HL-60 (cell line): ENCODE results near the gene EREG.
"Not testable (repeated sequence)": the region's sequence is repeated elsewhere in the genome, so short reads cannot be mapped to it uniquely, and the experiment has no call there.

ENCODE experiments used
- GABPA ChIP-seq: IDR thresholded peaks from 2 replicates; pipeline ENCODE4 v1.6.1; 2012; ENCODE audit warnings: low read depth
- POLR2AphosphoS5 ChIP-seq: IDR thresholded peaks from 2 replicates; pipeline ENCODE4 v1.6.1; 2012; ENCODE audit warnings: low read depth
- SPI1 ChIP-seq: IDR thresholded peaks from 2 replicates; pipeline ENCODE4 v1.6.1; 2012; ENCODE audit warnings: low read depth, mild to moderate bottlenecking, borderline replicate concordance
- TF ChIP-seq, protein P1 (sequence below): IDR thresholded peaks from one replicate; pipeline ENCODE4 v1.5.1; 2011; ENCODE audit warnings: low read length, control low read depth, inconsistent platforms; ENCODE audit not compliant: insufficient read depth
- TF ChIP-seq, protein P2 (sequence below): IDR thresholded peaks from 2 replicates; pipeline ENCODE4 v1.6.1; 2012; ENCODE audit warnings: low read depth; ENCODE audit not compliant: insufficient replicate concordance

DNA sequence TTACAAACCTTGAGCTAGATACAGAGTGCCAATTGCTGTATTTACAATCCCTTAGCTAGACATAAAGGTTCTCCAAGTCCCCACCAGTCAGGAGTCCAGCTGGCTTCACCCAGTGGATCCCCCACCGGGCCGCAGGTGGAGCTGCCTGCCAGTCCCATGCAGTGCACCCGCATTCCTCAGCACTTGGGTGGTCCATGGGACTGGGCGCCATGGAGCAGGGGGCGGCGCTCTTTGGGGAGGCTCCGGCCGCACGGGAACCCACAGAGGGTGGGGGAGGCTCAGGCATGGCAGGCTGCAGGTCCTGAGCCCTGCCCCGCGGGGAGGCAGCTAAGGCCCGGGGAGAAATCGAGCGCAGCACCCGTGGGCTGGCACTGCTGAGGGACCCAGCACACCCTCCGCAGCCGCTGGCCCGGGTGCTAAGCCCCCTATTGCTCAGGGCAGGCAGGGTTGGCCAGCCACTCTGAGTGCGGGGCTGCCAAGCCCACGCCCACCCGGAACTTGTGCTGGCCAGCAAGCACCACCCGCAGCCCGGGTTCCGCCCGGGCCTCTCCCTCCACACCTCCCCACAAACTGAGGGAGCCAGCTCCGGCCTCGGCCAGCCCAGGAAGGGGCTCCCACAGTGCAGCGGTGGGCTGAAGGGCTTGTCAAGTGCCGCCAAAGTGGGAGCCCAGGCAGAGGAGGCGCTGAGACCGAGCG is 34.1 kb downstream of the EREG start:
- TF ChIP-seq, protein P1, sequence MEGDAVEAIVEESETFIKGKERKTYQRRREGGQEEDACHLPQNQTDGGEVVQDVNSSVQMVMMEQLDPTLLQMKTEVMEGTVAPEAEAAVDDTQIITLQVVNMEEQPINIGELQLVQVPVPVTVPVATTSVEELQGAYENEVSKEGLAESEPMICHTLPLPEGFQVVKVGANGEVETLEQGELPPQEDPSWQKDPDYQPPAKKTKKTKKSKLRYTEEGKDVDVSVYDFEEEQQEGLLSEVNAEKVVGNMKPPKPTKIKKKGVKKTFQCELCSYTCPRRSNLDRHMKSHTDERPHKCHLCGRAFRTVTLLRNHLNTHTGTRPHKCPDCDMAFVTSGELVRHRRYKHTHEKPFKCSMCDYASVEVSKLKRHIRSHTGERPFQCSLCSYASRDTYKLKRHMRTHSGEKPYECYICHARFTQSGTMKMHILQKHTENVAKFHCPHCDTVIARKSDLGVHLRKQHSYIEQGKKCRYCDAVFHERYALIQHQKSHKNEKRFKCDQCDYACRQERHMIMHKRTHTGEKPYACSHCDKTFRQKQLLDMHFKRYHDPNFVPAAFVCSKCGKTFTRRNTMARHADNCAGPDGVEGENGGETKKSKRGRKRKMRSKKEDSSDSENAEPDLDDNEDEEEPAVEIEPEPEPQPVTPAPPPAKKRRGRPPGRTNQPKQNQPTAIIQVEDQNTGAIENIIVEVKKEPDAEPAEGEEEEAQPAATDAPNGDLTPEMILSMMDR = not testable (repeated sequence)
- TF ChIP-seq POLR2AphosphoS5, SPI1, GABPA: not testable (repeated sequence)
- TF ChIP-seq, protein P2, sequence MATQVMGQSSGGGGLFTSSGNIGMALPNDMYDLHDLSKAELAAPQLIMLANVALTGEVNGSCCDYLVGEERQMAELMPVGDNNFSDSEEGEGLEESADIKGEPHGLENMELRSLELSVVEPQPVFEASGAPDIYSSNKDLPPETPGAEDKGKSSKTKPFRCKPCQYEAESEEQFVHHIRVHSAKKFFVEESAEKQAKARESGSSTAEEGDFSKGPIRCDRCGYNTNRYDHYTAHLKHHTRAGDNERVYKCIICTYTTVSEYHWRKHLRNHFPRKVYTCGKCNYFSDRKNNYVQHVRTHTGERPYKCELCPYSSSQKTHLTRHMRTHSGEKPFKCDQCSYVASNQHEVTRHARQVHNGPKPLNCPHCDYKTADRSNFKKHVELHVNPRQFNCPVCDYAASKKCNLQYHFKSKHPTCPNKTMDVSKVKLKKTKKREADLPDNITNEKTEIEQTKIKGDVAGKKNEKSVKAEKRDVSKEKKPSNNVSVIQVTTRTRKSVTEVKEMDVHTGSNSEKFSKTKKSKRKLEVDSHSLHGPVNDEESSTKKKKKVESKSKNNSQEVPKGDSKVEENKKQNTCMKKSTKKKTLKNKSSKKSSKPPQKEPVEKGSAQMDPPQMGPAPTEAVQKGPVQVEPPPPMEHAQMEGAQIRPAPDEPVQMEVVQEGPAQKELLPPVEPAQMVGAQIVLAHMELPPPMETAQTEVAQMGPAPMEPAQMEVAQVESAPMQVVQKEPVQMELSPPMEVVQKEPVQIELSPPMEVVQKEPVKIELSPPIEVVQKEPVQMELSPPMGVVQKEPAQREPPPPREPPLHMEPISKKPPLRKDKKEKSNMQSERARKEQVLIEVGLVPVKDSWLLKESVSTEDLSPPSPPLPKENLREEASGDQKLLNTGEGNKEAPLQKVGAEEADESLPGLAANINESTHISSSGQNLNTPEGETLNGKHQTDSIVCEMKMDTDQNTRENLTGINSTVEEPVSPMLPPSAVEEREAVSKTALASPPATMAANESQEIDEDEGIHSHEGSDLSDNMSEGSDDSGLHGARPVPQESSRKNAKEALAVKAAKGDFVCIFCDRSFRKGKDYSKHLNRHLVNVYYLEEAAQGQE = not testable (repeated sequence)
